K562 treated with DMSO at 1 percent for 48 hours (cell line): ENCODE results near the gene OR12D2. TPM values are rescaled to one million over a fixed set of nuclear protein-coding genes. Genes with fewer than 3 reads are reported as not detected.

ENCODE experiments used
- total RNA-seq: library from RNA; unstranded; fragments of 300-600 nt; gene quantifications from 2 replicates; pipeline ENCODE4 v1.2.3, GENCODE V29; 2022; ENCODE audit warnings: low replicate concordance; ENCODE audit errors: extremely low read depth

OR12D2 gene
- not detected in 2 replicates for total RNA-seq

GRCh38 chr6:29395331-29395730 lies at the start of gene OR12D2:
OR12D2 (plus strand) TSS chr6:29395631; CDS start chr6:29396700, 1,069 bp downstream.

GRCh38 chr6:29368765-29369164 lies 26.7 kb upstream of the OR12D2 start, which contains the start of gene OR5V1:
OR5V1 (minus strand) TSS chr6:29368865; CDS start chr6:29356195, 12,670 bp downstream.

GRCh38 chr6:29375191-29375590 lies 20.2 kb upstream of the OR12D2 start, which contains the start of gene OR12D3:
OR12D3 (minus strand) TSS chr6:29375291; CDS start chr6:29375287, 4 bp downstream.

GRCh38 chr6:29414588-29414987 lies 19.2 kb downstream of the OR12D2 start, which contains the start of gene OR12D1:
OR12D1 (plus strand) TSS chr6:29414928.

GRCh38 chr6:29439006-29439405 lies 43.6 kb downstream of the OR12D2 start, which contains the start of gene OR10C1:
OR10C1 (plus strand) TSS chr6:29439306; CDS start chr6:29440016, 710 bp downstream.

Other genes starting within 250 kb of the OR12D2 start
- gene OR2J2, start 224.7 kb upstream of the OR12D2 start, total RNA-seq = not detected in 2 replicates
- gene OR14J1, start 93.9 kb upstream of the OR12D2 start, total RNA-seq = not detected in 2 replicates
- not detected in 2 replicates for gene OR5V1, start 26.8 kb upstream of the OR12D2 start, total RNA-seq
- gene OR12D3, start 20.3 kb upstream of the OR12D2 start, total RNA-seq = not detected in 2 replicates
- not detected in 2 replicates for gene OR12D1, start 19.3 kb downstream of the OR12D2 start, total RNA-seq
- not detected in 2 replicates for gene OR10C1, start 43.7 kb downstream of the OR12D2 start, total RNA-seq
- not detected in 2 replicates for gene OR11A1, start 61.4 kb downstream of the OR12D2 start, total RNA-seq
- not detected in 2 replicates for gene OR2H1, start 61.5 kb downstream of the OR12D2 start, total RNA-seq
- not detected in 2 replicates for gene MAS1L, start 92.3 kb downstream of the OR12D2 start, total RNA-seq
- not detected in 2 replicates for gene UBD, start 164.1 kb downstream of the OR12D2 start, total RNA-seq
- not detected in 2 replicates for gene OR2H2, start 189.5 kb downstream of the OR12D2 start, total RNA-seq
- not detected in 2 replicates for gene GABBR1, start 237.6 kb downstream of the OR12D2 start, total RNA-seq